Measurements from ENCODE around the gene PAWR.
A peak's percentile ranks its signal among the peaks of the same experiment; 100 is the strongest.

The PAWR gene

DNA sequence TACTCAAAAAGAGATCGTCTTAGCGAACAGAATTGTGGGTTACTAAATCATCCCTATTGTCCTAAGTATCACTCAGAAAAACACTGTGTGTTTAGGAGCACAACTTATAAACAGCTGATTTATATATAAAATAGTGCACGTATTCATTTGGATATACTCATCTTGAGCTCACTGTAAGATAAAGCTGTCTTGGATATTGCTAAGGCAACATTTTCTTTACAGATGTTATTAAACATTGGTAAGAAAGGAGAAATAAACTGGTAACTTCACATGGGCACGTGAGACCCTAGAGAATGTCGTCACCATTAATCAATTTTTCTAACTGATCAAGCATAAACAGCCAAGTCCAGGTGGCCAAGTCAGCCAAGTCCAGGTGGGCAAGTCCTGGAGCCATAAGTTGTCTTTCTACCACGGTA lies 1.7 kb downstream of the PAWR start:
- peak overlapping the region; percentile 100 for H3K27ac ChIP-seq (ENCODE audit: extremely low read depth, low read depth, low read length)
- ChIA-PET CTCF (interaction anchor here (0.6 to 1.1 kb wide), 3 partner anchors 49 to 177 kb away, joined by 3 read pairs; no protein-coding TSS in a partner anchor), POLR2A (interaction anchor here (1.9 to 2.2 kb wide), 2 partner anchors 44 to 142 kb away, joined by 5 to 8 read pairs; no protein-coding TSS in a partner anchor)

GRCh38 chr12:79688376-79689060 lies 2.2 kb downstream of the PAWR start:
- POLR2A ChIA-PET, result interaction anchor here (2.2 kb wide), 1 partner anchor 141 kb away, joined by 8 read pairs; no protein-coding TSS in a partner anchor
- Histone ChIP-seq H3K9me3 (ENCODE audit: control insufficient read depth, insufficient read depth, low read depth, low read length) (no peaks in the 10 kb centered on the region), H3K27ac (ENCODE audit: extremely low read depth, low read depth, low read length) (peak overlapping the region; percentile 100; the same call in 1 of the 2 replicates), H3K4me3 (ENCODE audit: low read depth, low read length) (peak overlapping the region; percentile 97), H3K4me1 (ENCODE audit: control insufficient read depth, insufficient read depth, low read length) (peaks cover 32% of the 10 kb centered on the region), H3K36me3 (ENCODE audit: control insufficient read depth in 2 of 2, insufficient read depth in 1 of 2, low read length in 2 of 2) (peaks cover 0 to 4% of the 10 kb centered on the region in 2 experiments; a peak in 1 of 3 replicates)
- TF ChIP-seq ZNF362 (tag by site-specific recombination; IDR thresholded peaks at IDR 0.05) (0 out of 2 replicates have a peak, but pooled peaks have one; percentile 30), ZNF785 (tag by site-specific recombination; IDR thresholded peaks at IDR 0.05) (no peak), ZNF335 (tag by site-specific recombination; conservative IDR thresholded peaks at IDR 0.05) (no peak), PRDM6 (tag by site-specific recombination; IDR thresholded peaks at IDR 0.05) (peak; percentile 58; the same call in 1 of the 2 replicates), OSR2 (tag by site-specific recombination; IDR thresholded peaks at IDR 0.05) (no peak), PRDM1 (tag by site-specific recombination; IDR thresholded peaks at IDR 0.05) (peak; percentile 70)
- CTCF ChIA-PET, result interaction anchor here (0.6 to 2.7 kb wide), 4 partner anchors 140 to 1089 kb away, joined by 3 to 13 read pairs (median 4); no protein-coding TSS in a partner anchor

More for the DNA sequence above, 1.7 kb downstream of the PAWR start:
- Histone ChIP-seq H3K9me3 (ENCODE audit: control insufficient read depth, insufficient read depth, low read depth, low read length) (no peaks in the 10 kb centered on the region), H3K4me3 (ENCODE audit: low read depth, low read length) (peak overlapping the region; percentile 97), H3K4me1 (ENCODE audit: control insufficient read depth, insufficient read depth, low read length) (peaks cover 32% of the 10 kb centered on the region), H3K36me3 (ENCODE audit: control insufficient read depth in 2 of 2, insufficient read depth in 1 of 2, low read length in 2 of 2) (peaks cover 0 to 4% of the 10 kb centered on the region in 2 experiments; a peak in 1 of 3 replicates)
- TF ChIP-seq, protein P1, sequence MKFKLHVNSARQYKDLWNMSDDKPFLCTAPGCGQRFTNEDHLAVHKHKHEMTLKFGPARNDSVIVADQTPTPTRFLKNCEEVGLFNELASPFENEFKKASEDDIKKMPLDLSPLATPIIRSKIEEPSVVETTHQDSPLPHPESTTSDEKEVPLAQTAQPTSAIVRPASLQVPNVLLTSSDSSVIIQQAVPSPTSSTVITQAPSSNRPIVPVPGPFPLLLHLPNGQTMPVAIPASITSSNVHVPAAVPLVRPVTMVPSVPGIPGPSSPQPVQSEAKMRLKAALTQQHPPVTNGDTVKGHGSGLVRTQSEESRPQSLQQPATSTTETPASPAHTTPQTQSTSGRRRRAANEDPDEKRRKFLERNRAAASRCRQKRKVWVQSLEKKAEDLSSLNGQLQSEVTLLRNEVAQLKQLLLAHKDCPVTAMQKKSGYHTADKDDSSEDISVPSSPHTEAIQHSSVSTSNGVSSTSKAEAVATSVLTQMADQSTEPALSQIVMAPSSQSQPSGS (tag by site-specific recombination; IDR thresholded peaks at IDR 0.05; ENCODE audit: low read depth), result peak; percentile 81
- TF ChIP-seq ZNF629 (tag by site-specific recombination; IDR thresholded peaks at IDR 0.05) (peak; percentile 28; the same call in 1 of the 2 replicates), ZNF335 (tag by site-specific recombination; conservative IDR thresholded peaks at IDR 0.05) (peak; percentile 30), PRDM1 (tag by site-specific recombination; IDR thresholded peaks at IDR 0.05) (no peak)
- TF ChIP-seq, protein P2, sequence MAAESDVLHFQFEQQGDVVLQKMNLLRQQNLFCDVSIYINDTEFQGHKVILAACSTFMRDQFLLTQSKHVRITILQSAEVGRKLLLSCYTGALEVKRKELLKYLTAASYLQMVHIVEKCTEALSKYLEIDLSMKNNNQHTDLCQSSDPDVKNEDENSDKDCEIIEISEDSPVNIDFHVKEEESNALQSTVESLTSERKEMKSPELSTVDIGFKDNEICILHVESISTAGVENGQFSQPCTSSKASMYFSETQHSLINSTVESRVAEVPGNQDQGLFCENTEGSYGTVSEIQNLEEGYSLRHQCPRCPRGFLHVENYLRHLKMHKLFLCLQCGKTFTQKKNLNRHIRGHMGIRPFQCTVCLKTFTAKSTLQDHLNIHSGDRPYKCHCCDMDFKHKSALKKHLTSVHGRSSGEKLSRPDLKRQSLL (tag by site-specific recombination; IDR thresholded peaks at IDR 0.05), result no peak

DNA sequence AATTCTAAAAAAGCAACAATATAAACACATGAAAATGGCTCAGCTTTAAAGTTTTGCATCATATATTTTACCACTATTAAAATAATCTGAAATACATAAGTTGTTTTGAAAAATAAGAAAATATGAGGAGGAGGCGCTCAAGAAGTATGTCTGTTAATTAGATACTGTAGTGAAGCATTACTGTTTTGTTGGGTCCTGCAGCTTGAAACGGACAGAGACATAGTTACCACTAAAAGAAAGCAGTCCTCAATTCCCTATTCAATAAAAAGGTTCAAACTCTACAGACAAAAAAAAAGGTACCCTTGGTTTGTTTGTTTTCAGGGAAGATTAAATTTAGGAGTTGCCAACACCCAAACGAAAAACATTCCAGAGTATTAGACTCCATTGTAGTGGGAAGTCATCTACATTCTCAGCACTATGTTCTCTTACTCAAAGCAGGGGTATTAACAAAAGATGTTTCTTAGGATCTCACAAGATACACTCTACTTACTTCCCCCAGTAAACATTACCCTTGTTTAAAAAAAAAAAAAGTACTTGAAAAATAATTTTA lies 3.0 kb downstream of the PAWR start:
- H3K27ac ChIP-seq (ENCODE audit: extremely low read depth, low read depth, low read length), result no peak overlapping the region
- ChIA-PET CTCF (interaction anchor here (0.6 to 2.7 kb wide), 3 partner anchors 140 to 1090 kb away, joined by 4 to 13 read pairs (median 7); no protein-coding TSS in a partner anchor), POLR2A (no interaction called here)
- peaks cover 0 to 4% of the 10 kb centered on the region in 2 experiments; a peak in 1 of 3 replicates for H3K36me3 ChIP-seq (ENCODE audit: control insufficient read depth in 2 of 2, insufficient read depth in 1 of 2, low read length in 2 of 2)
- peaks cover 26% of the 10 kb centered on the region for H3K4me1 ChIP-seq (ENCODE audit: control insufficient read depth, insufficient read depth, low read length)
- TF ChIP-seq PRDM1 (tag by site-specific recombination; IDR thresholded peaks at IDR 0.05), result no peak
- TF ChIP-seq ZNF391 (tag by site-specific recombination; IDR thresholded peaks at IDR 0.05; ENCODE audit: borderline replicate concordance, low read depth), result no peak
- no peak for TF ChIP-seq ZNF350 (tag by site-specific recombination; IDR thresholded peaks at IDR 0.05)
- no peak for TF ChIP-seq ZNF157 (tag by site-specific recombination; IDR thresholded peaks at IDR 0.05)
- no peak for TF ChIP-seq ZSCAN30 (tag by site-specific recombination; IDR thresholded peaks at IDR 0.05)
- no peak for TF ChIP-seq ZNF530 (tag by site-specific recombination; IDR thresholded peaks at IDR 0.05; ENCODE audit: low read depth)
- TF ChIP-seq KLF16 (tag by site-specific recombination; IDR thresholded peaks at IDR 0.05), result no peak
- H3K4me3 ChIP-seq (ENCODE audit: low read depth, low read length), result peak overlapping the region; percentile 97
- H3K9me3 ChIP-seq (ENCODE audit: control insufficient read depth, insufficient read depth, low read depth, low read length), result no peaks in the 10 kb centered on the region
